Epithelial cell of esophagus (primary cell): ENCODE results near the gene AP2M1.

Experiments
- DNase-seq: peaks from one replicate; pipeline ENCODE4 v3.0.0; 2010; ENCODE audit warnings: low read depth
- H3K4me3 ChIP-seq: 2 replicates; pipeline ENCODE4 v1.5.1; 2011; ENCODE audit warnings: mild to moderate bottlenecking, low read length, control low read depth
- CTCF ChIP-seq: IDR thresholded peaks from 2 replicates; pipeline ENCODE4 v1.5.1; 2011; ENCODE audit warnings: low read depth, mild to moderate bottlenecking, low read length, control low read depth, inconsistent platforms; ENCODE audit not compliant: insufficient read depth; ENCODE audit errors: missing control alignments

AP2M1 gene

DNA sequence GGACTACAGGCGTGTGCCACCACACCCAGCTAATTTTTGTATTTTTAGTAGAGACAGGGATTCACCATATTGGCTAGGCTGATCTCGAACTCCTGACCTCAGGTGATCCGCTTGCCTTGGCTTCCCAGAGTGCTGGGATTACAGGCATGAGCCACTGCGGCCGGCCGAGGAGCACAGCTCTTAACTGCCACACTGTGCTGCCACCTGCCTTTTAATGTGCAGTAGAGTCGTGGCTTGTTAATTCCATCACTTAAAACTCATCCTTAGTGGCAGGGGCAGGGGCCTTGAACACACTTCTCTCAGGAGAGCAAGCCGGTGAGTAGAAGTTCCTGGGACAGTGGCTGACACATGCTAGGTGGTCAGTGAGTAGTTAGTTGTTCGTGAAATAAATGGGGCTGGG, 23.9 kb downstream of the AP2M1 start:
- H3K4me3 ChIP-seq = no peak overlapping the region
- TF ChIP-seq CTCF = no peak
- DNase-seq = no peak

- no peak overlapping the region for H3K4me3 ChIP-seq
- DNase-seq = no peak
- no peak for TF ChIP-seq CTCF
Measured at GRCh38 chr3:184200825-184201224, 26.2 kb downstream of the AP2M1 start.

DNA sequence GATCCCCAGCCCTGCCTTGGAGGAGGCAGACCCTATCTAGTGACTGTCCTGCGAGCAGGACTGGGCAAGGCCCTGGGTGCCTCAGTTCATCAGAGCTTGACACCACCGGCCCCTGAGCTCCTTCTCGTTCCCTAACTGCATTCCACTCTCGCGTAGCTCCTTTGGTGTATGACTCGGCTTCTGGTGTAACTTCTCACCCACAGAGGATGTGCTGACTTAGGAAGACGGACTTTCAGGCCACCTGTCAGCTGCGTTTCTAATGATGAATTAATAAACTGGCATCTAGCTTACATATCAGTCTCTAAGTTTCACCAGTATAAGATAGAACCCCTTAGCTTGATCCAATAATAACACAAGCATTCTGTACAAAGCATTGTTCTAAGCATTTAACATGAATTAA, 28.9 kb downstream of the AP2M1 start:
- no peak for DNase-seq
- H3K4me3 ChIP-seq = no peak overlapping the region
- no peak for TF ChIP-seq CTCF

GRCh38 chr3:184209146-184209923, 34.7 kb downstream of the AP2M1 start:
- DNase-seq = no peak
- no peak overlapping the region for H3K4me3 ChIP-seq
- TF ChIP-seq CTCF = no peak

GRCh38 chr3:184211297-184211696, 36.6 kb downstream of the AP2M1 start:
- no peak for TF ChIP-seq CTCF
- no peak for DNase-seq

DNA sequence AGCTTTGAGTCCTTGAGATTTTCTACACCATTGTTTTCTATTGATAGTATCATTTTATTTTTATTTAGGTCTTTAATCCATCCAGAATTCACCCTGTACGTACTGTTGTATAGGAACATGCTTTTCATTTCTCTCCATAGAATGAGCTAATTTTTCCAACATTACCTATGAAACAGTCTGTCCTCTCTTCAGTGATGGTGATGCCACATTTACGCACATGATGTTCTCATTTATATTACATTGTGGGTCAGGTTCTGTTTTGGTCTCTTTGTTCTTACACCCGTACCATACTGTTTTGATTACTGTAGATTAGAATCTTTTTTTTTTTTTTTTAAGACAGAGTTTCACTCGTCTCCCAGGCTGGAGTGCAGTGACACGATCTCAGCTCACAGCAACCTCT, 37.1 kb downstream of the AP2M1 start:
- DNase-seq = no peak
- TF ChIP-seq CTCF = no peak
- no peak overlapping the region for H3K4me3 ChIP-seq

More at GRCh38 chr3:184211297-184211696, 36.6 kb downstream of the AP2M1 start:
- no peak overlapping the region for H3K4me3 ChIP-seq

DNA sequence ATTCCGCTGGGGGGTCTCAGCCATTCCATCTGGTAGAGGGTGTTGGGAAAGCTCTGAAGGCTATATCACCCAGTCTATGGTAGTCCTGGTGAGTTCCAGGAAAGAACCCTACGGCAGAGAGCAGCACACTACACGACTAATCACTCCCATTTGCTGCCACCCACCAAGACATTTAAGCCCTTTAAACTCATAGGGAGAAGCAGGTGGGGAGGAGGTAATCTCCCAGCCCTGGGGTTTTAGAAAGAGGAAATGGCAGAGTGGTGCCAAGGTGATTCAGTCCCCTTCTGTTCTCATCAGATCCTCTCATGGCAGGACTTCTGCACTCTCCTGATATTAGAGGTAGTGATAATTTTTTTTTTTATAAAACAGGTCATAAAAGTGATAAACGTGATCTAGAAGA, 44.2 kb downstream of the AP2M1 start:
- TF ChIP-seq CTCF = no peak
- DNase-seq = no peak
- no peak overlapping the region for H3K4me3 ChIP-seq
